ENCODE results near the gene SPOPL.
"Not testable (repeated sequence)": the region's sequence is repeated elsewhere in the genome, so short reads cannot be mapped to it uniquely, and the experiment has no call there.

DNA sequence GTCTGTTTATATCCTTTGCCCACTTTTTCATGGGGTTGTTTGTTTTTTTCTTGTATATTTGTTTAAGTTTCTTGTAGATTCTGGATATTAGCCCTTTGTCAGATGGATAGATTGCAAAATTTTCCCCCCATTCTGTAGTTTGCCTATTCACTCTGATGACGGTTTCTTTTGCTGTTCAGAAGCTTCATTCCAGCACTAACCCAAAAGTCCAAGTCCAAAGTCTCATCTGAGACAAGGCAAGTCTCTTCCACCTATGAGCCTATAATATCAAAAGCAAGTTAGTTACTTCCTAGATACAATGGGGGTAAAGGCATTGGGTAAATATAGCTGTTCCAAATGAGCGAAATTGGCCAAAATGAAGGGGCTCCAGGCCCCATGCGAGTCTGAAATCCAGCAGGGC, 38.9 kb upstream of the SPOPL start:
- TF ChIP-seq, protein P1, sequence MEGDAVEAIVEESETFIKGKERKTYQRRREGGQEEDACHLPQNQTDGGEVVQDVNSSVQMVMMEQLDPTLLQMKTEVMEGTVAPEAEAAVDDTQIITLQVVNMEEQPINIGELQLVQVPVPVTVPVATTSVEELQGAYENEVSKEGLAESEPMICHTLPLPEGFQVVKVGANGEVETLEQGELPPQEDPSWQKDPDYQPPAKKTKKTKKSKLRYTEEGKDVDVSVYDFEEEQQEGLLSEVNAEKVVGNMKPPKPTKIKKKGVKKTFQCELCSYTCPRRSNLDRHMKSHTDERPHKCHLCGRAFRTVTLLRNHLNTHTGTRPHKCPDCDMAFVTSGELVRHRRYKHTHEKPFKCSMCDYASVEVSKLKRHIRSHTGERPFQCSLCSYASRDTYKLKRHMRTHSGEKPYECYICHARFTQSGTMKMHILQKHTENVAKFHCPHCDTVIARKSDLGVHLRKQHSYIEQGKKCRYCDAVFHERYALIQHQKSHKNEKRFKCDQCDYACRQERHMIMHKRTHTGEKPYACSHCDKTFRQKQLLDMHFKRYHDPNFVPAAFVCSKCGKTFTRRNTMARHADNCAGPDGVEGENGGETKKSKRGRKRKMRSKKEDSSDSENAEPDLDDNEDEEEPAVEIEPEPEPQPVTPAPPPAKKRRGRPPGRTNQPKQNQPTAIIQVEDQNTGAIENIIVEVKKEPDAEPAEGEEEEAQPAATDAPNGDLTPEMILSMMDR (conservative IDR thresholded peaks at IDR 0.05 in 1 of 2, IDR thresholded peaks at IDR 0.05 in 1 of 2; ENCODE audit: extremely low read depth in 1 of 2, insufficient read depth in 1 of 2, low read depth in 1 of 2, low read length in 2 of 2), result not testable (repeated sequence)
- not testable (repeated sequence) for TF ChIP-seq EZH2 (IDR thresholded peaks at IDR 0.05; ENCODE audit: borderline replicate concordance, low read length)

All from mammary epithelial cell (primary cell).